K562 (cell line): ENCODE data around the gene PTGER3. TPM values are rescaled to one million over a fixed set of nuclear protein-coding genes. Genes with fewer than 3 reads are reported as not detected.

Experiments
- CBX2 ChIP-seq: fragments of 200-600 bp; sonication (generic); IDR thresholded peaks from one replicate; pipeline ENCODE4 v1.6.1; 2012; ENCODE audit warnings: mild to moderate bottlenecking, low read length, inconsistent platforms; ENCODE audit not compliant: insufficient read depth, poor library complexity, severe bottlenecking
- DNMT1 ChIP-seq: fragments of 450-650 bp; IDR thresholded peaks from 2 replicates; pipeline ENCODE4 v1.6.1; 2016; ENCODE audit warnings: antibody characterized with exemption, mild to moderate bottlenecking
- ELF1 ChIP-seq: fragments of 200-800 bp; sonication (Bioruptor generic); IDR thresholded peaks from 2 replicates; pipeline ENCODE4 v1.6.1; 2016; ENCODE audit warnings: missing genetic modification characterization, missing compliant biosample characterization
- ELF4 ChIP-seq: fragments of 450-650 bp; formaldehyde crosslinking; IDR thresholded peaks from 2 replicates; pipeline ENCODE4 v1.4.0; 2022; ENCODE audit warnings: missing genetic modification characterization
- FIP1L1 ChIP-seq: fragments of 200-400 bp; formaldehyde crosslinking; IDR thresholded peaks from 2 replicates; pipeline ENCODE4 v1.6.1; 2018; ENCODE audit warnings: mild to moderate bottlenecking, low read depth, low read length; ENCODE audit not compliant: poor library complexity, severe bottlenecking
- GATAD2B ChIP-seq: fragments of 450-650 bp; IDR thresholded peaks from 2 replicates; pipeline ENCODE4 v1.6.1; 2017; ENCODE audit warnings: mild to moderate bottlenecking, borderline replicate concordance
- HDAC8 ChIP-seq: fragments of 450-650 bp; IDR thresholded peaks from 2 replicates; pipeline ENCODE4 v1.6.1; 2016; ENCODE audit warnings: mild to moderate bottlenecking, missing genetic modification characterization, moderate library complexity, missing compliant biosample characterization
- MYNN ChIP-seq, 2 experiments: sonication (generic); formaldehyde crosslinking in 1 of 2; IDR thresholded peaks; 2 replicates each; pipeline versions ENCODE4 v1.5.0 to v1.6.1; 2016 to 2020; ENCODE audit warnings: antibody characterized with exemption in 1 of 2, missing genetic modification reagents in 1 of 2
- NCOA4 ChIP-seq: fragments of 450-650 bp; IDR thresholded peaks from 2 replicates; pipeline ENCODE4 v1.6.1; 2018; ENCODE audit warnings: mild to moderate bottlenecking; ENCODE audit not compliant: partially characterized antibody
- NFE2 ChIP-seq: IDR thresholded peaks from 2 replicates; pipeline ENCODE4 v1.6.1; 2014; ENCODE audit warnings: antibody characterized with exemption, low read depth
- NR1H2 ChIP-seq: sonication (generic); formaldehyde crosslinking; IDR thresholded peaks from 2 replicates; pipeline ENCODE4 v1.4.0; 2020; ENCODE audit warnings: mild to moderate bottlenecking, missing genetic modification reagents
- RBM34 ChIP-seq: fragments of 200-400 bp; formaldehyde crosslinking; IDR thresholded peaks from 2 replicates; pipeline ENCODE4 v1.6.1; 2018; ENCODE audit warnings: low read length, borderline replicate concordance; ENCODE audit not compliant: insufficient read depth
- RCOR1 ChIP-seq, 2 experiments: IDR thresholded peaks; 2 replicates each; pipeline ENCODE4 v1.6.1; 2012; ENCODE audit warnings: low read depth in 2 of 2, low read length in 2 of 2, borderline replicate concordance in 1 of 2, improper control_type of control experiment in 1 of 2
- TCF15 ChIP-seq: fragments of 250-450 bp; sonication (Bioruptor Pico); IDR thresholded peaks from 2 replicates; pipeline ENCODE4 v1.8.0; 2022; ENCODE audit warnings: moderate library complexity, mild to moderate bottlenecking, inconsistent platforms
- TEAD4 ChIP-seq, 2 experiments: sonication (generic) in 1 of 2; formaldehyde crosslinking in 1 of 2; IDR thresholded peaks; 2 replicates each; pipeline versions ENCODE4 v1.6.1 to v1.8.0; 2012 to 2022; ENCODE audit warnings: borderline replicate concordance in 1 of 2, inconsistent platforms in 1 of 2, low read length in 1 of 2, mild to moderate bottlenecking in 1 of 2, missing genetic modification reagents in 1 of 2
- TFE3 ChIP-seq: fragments of 450-650 bp; formaldehyde crosslinking; IDR thresholded peaks from 2 replicates; pipeline ENCODE4 v1.4.0; 2020; ENCODE audit warnings: mild to moderate bottlenecking, mixed read lengths
- ZFX ChIP-seq: sonication (generic); formaldehyde crosslinking; IDR thresholded peaks from 2 replicates; pipeline ENCODE4 v1.8.0; 2022; ENCODE audit warnings: mild to moderate bottlenecking, missing genetic modification reagents, moderate library complexity
- ZNF121 ChIP-seq: sonication (generic); formaldehyde crosslinking; conservative IDR thresholded peaks from 2 replicates; pipeline ENCODE4 v1.8.0; 2022; ENCODE audit warnings: missing genetic modification reagents
- ZNF143 ChIP-seq: sonication (generic); formaldehyde crosslinking; IDR thresholded peaks from 2 replicates; pipeline ENCODE4 v1.9.0; 2022; ENCODE audit warnings: mild to moderate bottlenecking, missing genetic modification reagents
- polyA plus RNA-seq, 8 experiments: library from polyadenylated mRNA; depleted of rRNA in 4 of 8; stranded (reverse) in 5 of 8; unstranded in 3 of 8; fragments of >200 nt; fragmentation: Nextera tagmentation in 2 of 8; fragmentation: Illumina TruSeq in 1 of 8; extraction: Ambion mirVana in 2 of 8; extraction: Trizol in 1 of 8; gene quantifications; 2 replicates each; pipeline versions ENCODE4 v1.2.1 to v1.2.3, GENCODE V29; 2011 to 2014; ENCODE audit warnings: inconsistent platforms in 1 of 8, missing spikeins in 1 of 8
- total RNA-seq, 7 experiments: library from RNA; depleted of rRNA in 6 of 7; stranded (reverse); fragments of >200 nt in 6 of 7; fragmentation: Illumina TruSeq in 2 of 7; extraction: Trizol in 2 of 7; gene quantifications; 2 replicates each; pipeline versions ENCODE4 v1.2.1 to v1.2.3, GENCODE V29; 2011 to 2021; ENCODE audit warnings: low replicate concordance in 1 of 7
- TF ChIP-seq, protein P1 (sequence below), 2 experiments: fragments of 450-650 bp; conservative IDR thresholded peaks; 2 replicates each; pipeline ENCODE4 v1.6.1; 2017; ENCODE audit warnings: mild to moderate bottlenecking in 2 of 2, moderate library complexity in 2 of 2
- TF ChIP-seq, protein P2 (sequence below): IDR thresholded peaks from 3 replicates; pipeline ENCODE4 v1.6.1; 2011; ENCODE audit warnings: borderline replicate concordance, mild to moderate bottlenecking, moderate library complexity; ENCODE audit not compliant: insufficient read length; ENCODE audit errors: extremely low read depth

Gene PTGER3
- total and polyA plus RNA-seq, 9 of the 15 experiments (the other 6 are each of a cell fraction or from before 2014, with no cell fraction given) = 3.8 to 28.5 (median 14.2) TPM

- TF ChIP-seq TFE3 (CRISPR knock-in tag) (no peak), TCF15 (no peak), ELF4 (no peak), HDAC8 (no peak), ZNF143 (CRISPR knock-in tag) (peak; percentile 51), ELF1 (tag) (no peak), CBX2 (no peak), GATAD2B (no peak), MYNN (IDR thresholded peaks at IDR 0.05) (no peak), MYNN (CRISPR knock-in tag; IDR thresholded peaks at IDR 0.05) (no peak), DNMT1 (no peak), ZFX (CRISPR knock-in tag) (peak; percentile 54), NR1H2 (CRISPR knock-in tag) (peak; percentile 76; the same call in 1 of the 2 replicates), NFE2 (no peak), FIP1L1 (peak; percentile 23), ZNF121 (CRISPR knock-in tag) (no peak), RCOR1 (IDR thresholded peaks at IDR 0.05; ENCODE audit: borderline replicate concordance in 1 of 2, low read depth in 2 of 2, low read length in 2 of 2) (no peak), RBM34 (no peak), NCOA4 (no peak), TEAD4 (IDR thresholded peaks at IDR 0.05; ENCODE audit: low read length) (no peak), TEAD4 (CRISPR knock-in tag; IDR thresholded peaks at IDR 0.05; ENCODE audit: borderline replicate concordance) (no peak)
- TF ChIP-seq, protein P1, sequence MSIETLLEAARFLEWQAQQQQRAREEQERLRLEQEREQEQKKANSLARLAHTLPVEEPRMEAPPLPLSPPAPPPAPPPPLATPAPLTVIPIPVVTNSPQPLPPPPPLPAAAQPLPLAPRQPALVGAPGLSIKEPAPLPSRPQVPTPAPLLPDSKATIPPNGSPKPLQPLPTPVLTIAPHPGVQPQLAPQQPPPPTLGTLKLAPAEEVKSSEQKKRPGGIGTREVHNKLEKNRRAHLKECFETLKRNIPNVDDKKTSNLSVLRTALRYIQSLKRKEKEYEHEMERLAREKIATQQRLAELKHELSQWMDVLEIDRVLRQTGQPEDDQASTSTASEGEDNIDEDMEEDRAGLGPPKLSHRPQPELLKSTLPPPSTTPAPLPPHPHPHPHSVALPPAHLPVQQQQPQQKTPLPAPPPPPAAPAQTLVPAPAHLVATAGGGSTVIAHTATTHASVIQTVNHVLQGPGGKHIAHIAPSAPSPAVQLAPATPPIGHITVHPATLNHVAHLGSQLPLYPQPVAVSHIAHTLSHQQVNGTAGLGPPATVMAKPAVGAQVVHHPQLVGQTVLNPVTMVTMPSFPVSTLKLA (conservative IDR thresholded peaks at IDR 0.05) = peak; percentile 39 to 55; a peak in 1 of 4 replicates
- TF ChIP-seq, protein P2, sequence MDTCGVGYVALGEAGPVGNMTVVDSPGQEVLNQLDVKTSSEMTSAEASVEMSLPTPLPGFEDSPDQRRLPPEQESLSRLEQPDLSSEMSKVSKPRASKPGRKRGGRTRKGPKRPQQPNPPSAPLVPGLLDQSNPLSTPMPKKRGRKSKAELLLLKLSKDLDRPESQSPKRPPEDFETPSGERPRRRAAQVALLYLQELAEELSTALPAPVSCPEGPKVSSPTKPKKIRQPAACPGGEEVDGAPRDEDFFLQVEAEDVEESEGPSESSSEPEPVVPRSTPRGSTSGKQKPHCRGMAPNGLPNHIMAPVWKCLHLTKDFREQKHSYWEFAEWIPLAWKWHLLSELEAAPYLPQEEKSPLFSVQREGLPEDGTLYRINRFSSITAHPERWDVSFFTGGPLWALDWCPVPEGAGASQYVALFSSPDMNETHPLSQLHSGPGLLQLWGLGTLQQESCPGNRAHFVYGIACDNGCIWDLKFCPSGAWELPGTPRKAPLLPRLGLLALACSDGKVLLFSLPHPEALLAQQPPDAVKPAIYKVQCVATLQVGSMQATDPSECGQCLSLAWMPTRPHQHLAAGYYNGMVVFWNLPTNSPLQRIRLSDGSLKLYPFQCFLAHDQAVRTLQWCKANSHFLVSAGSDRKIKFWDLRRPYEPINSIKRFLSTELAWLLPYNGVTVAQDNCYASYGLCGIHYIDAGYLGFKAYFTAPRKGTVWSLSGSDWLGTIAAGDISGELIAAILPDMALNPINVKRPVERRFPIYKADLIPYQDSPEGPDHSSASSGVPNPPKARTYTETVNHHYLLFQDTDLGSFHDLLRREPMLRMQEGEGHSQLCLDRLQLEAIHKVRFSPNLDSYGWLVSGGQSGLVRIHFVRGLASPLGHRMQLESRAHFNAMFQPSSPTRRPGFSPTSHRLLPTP = no peak
These were observed 553 bp downstream of the PTGER3 start (continued) for GRCh38 chr1:71046891-71047634.
